Renal cortex interstitium (tissue), 11 donors: ENCODE results near the gene AKT3. TPM values are rescaled to one million over a fixed set of nuclear protein-coding genes. Genes with fewer than 3 reads are reported as not detected.
A peak's percentile ranks its signal among the peaks of the same experiment; 100 is the strongest.

Experiments used
- DNase-seq, 11 donors: peaks; one replicate each; pipeline ENCODE4 v3.0.0-alpha.2; 2013; ENCODE audit warnings: low read depth in 9 of 11, low spot score in 4 of 11; ENCODE audit errors: extremely low read depth in 1 of 11
- polyA plus RNA-seq, 3 donors: library from polyadenylated mRNA; unstranded; fragments of 120-200 nt; gene quantifications; one replicate each; pipeline ENCODE4 v1.2.1, GENCODE V29; 2013; ENCODE audit not compliant: insufficient read length in 3 of 3

The AKT3 gene
- polyA plus RNA-seq, 3 donors: 20.9 to 31.9 (median 24.4) TPM

- DNase-seq: no peak
Observed at GRCh38 chr1:243723050-243723449, 127.0 kb downstream of the AKT3 start.

GRCh38 chr1:243719476-243719875, 130.6 kb downstream of the AKT3 start:
- DNase-seq: no peak

- no peak for DNase-seq
Observed at GRCh38 chr1:243718893-243719292, 131.2 kb downstream of the AKT3 start.

- DNase-seq: no peak
Observed at GRCh38 chr1:243718022-243718421, 132.0 kb downstream of the AKT3 start.

- DNase-seq: no peak
Observed at GRCh38 chr1:243716906-243717305, 133.1 kb downstream of the AKT3 start.

- no peak for DNase-seq
Observed at GRCh38 chr1:243715285-243715684, 134.8 kb downstream of the AKT3 start.

- DNase-seq: peak; percentile 31 to 75 (median 50)
Observed at GRCh38 chr1:243713470-243714186, 136.4 kb downstream of the AKT3 start.

- no peak for DNase-seq
Observed at GRCh38 chr1:243712941-243713340, 137.1 kb downstream of the AKT3 start.

- no peak for DNase-seq
Observed at GRCh38 chr1:243712242-243712641, 137.8 kb downstream of the AKT3 start.

- no peak for DNase-seq
Observed at GRCh38 chr1:243710467-243710866, 139.6 kb downstream of the AKT3 start.

- DNase-seq: no peak
Observed at GRCh38 chr1:243708210-243708609, 141.8 kb downstream of the AKT3 start.

- DNase-seq: no peak
Observed at GRCh38 chr1:243706563-243706962, 143.5 kb downstream of the AKT3 start.

GRCh38 chr1:243705585-243705984, 144.5 kb downstream of the AKT3 start:
- no peak for DNase-seq

- DNase-seq: no peak
Observed at GRCh38 chr1:243701872-243702271, 148.2 kb downstream of the AKT3 start.

- DNase-seq: no peak
Observed at GRCh38 chr1:243693800-243694199, 156.2 kb downstream of the AKT3 start.

GRCh38 chr1:243686159-243686558, 163.9 kb downstream of the AKT3 start:
- no peak for DNase-seq

- DNase-seq: no peak
Observed at GRCh38 chr1:243680860-243681259, 169.2 kb downstream of the AKT3 start.

GRCh38 chr1:243672539-243673074, 177.4 kb downstream of the AKT3 start:
- no peak for DNase-seq

GRCh38 chr1:243667591-243667990, 182.5 kb downstream of the AKT3 start:
- DNase-seq: no peak

GRCh38 chr1:243667133-243667532, 182.9 kb downstream of the AKT3 start:
- no peak for DNase-seq

GRCh38 chr1:243663651-243664050, 186.4 kb downstream of the AKT3 start:
- DNase-seq: no peak
